GM10266 (cell line): Measurements from ENCODE around the gene SMYD5.

Experiments
- DNase-seq: peaks from one replicate; pipeline ENCODE4 v3.0.0; 2012; ENCODE audit errors: extremely low spot score
- CTCF ChIP-seq: IDR thresholded peaks from 2 replicates; pipeline ENCODE4 v1.5.1; 2012; ENCODE audit warnings: mild to moderate bottlenecking, low read depth; ENCODE audit not compliant: control insufficient read depth, insufficient read depth; ENCODE audit errors: missing control alignments

SMYD5 gene

GRCh38 chr2:73253400-73253799, 39.4 kb downstream of the SMYD5 start:
- no peak for DNase-seq
- no peak for TF ChIP-seq CTCF

- no peak for DNase-seq
- no peak for TF ChIP-seq CTCF
Observed at GRCh38 chr2:73253901-73254300, 39.9 kb downstream of the SMYD5 start.

- TF ChIP-seq CTCF: no peak
- DNase-seq: no peak
Observed at GRCh38 chr2:73254343-73255006, 40.4 kb downstream of the SMYD5 start.

GRCh38 chr2:73255007-73255644, 41.1 kb downstream of the SMYD5 start:
- no peak for DNase-seq
- no peak for TF ChIP-seq CTCF

- no peak for DNase-seq
- no peak for TF ChIP-seq CTCF
Observed at GRCh38 chr2:73255907-73256617, 42.0 kb downstream of the SMYD5 start.

- DNase-seq: no peak
- no peak for TF ChIP-seq CTCF
Observed at GRCh38 chr2:73256618-73256922, 42.5 kb downstream of the SMYD5 start.

GRCh38 chr2:73257021-73257420, 43.0 kb downstream of the SMYD5 start:
- no peak for DNase-seq
- no peak for TF ChIP-seq CTCF
